Psoas muscle (tissue), 8 donors: ENCODE measurements around the gene ATF2. TPM values are rescaled to one million over a fixed set of nuclear protein-coding genes. Genes with fewer than 3 reads are reported as not detected.

Source experiments
- ATAC-seq, 4 donors: fragments of 200-7000 bp; cut with Tn5 transposase; one replicate each; pipeline ENCODE4 v1.9.1; 2020; ENCODE audit warnings: moderate library complexity in 3 of 4, mild to moderate bottlenecking in 2 of 4
- DNase-seq, 2 donors: peaks; one replicate each; pipeline ENCODE4 v3.0.0-alpha.2; 2020
- H3K27ac ChIP-seq: fragments of 200-600 bp; one replicate; pipeline ENCODE4 v1.8.0; 2022
- H3K27me3 ChIP-seq, 3 donors: fragments of 200-600 bp in 1 of 3; one replicate each; pipeline versions ENCODE4 v1.6.1 to v1.8.0; 2013 to 2022; ENCODE audit warnings: low read length in 2 of 3, mild to moderate bottlenecking in 2 of 3, moderate library complexity in 1 of 3; ENCODE audit not compliant: insufficient read depth in 3 of 3
- H3K36me3 ChIP-seq, 2 donors: fragments of 200-600 bp in 1 of 2; one replicate each; pipeline versions ENCODE4 v1.6.1 to v1.8.0; 2013 to 2022; ENCODE audit warnings: low read depth in 1 of 2, mild to moderate bottlenecking in 1 of 2, moderate library complexity in 1 of 2; ENCODE audit not compliant: insufficient read depth in 1 of 2
- H3K4me1 ChIP-seq: fragments of 200-600 bp; one replicate; pipeline ENCODE4 v1.8.0; 2022
- H3K4me3 ChIP-seq: fragments of 200-600 bp; one replicate; pipeline ENCODE4 v1.8.0; 2022; ENCODE audit warnings: mild to moderate bottlenecking
- H3K9me3 ChIP-seq: fragments of 200-600 bp; one replicate; pipeline ENCODE4 v1.8.0; 2022
- WGBS, 3 donors: extraction: QIAGEN DNeasy Blood & Tissue Kit; methylation state at CpG; one replicate each; pipeline versions ENCODE4 v1.1.6 to v1.1.7; 2013; 5-methylcytosine and 5-hydroxymethylcytosine counted together
- intact Hi-C, 2 donors: fragments of 100-400 bp; cut with DNase I; formaldehyde crosslinking; loops; one replicate each; pipeline versions ENCODE4 v1.11.0 to v1.14.2; 2022
- polyA plus RNA-seq, 3 donors: library from polyadenylated mRNA; stranded (reverse); fragments of 200-250 nt; gene quantifications; one replicate each; pipeline ENCODE4 v1.2.3, GENCODE V29; 2013
- total RNA-seq, 4 donors: library from RNA; stranded (reverse); fragmentation: NEBNext Ultra II Directional in 2 of 4; extraction: Animal tissue kit (Norgen Biotek cat#: 25700) in 2 of 4; gene quantifications; one replicate each; pipeline versions ENCODE4 v1.2.1 to v1.2.4, GENCODE V29; 2021 to 2023
- TF ChIP-seq, protein P1 (sequence below): fragments of 200-600 bp; IDR thresholded peaks from one replicate; pipeline ENCODE4 v1.8.0; 2022; ENCODE audit warnings: antibody characterized with exemption
- donor health status: healthy with polysubstance abuse.
- donor health status: DM: no; HTN: no; CAD: no; lungs with moderate emphysema.
- donor health status: Bipolar disorder and iron deficiency.
- donor health status: healthy.
- donor health status: DM: yes; HTN: yes; CAD: no.
- donor health status: DM: no; HTN: no; CAD: no.
- donor health status: DM: no; HTN: no; CAD: no.
- donor health status: DM: yes; HTN: yes; CAD: no.

ATF2 gene
- total and polyA plus RNA-seq, 7 donors: 6.9 to 22.3 (median 18.7) TPM

DNA sequence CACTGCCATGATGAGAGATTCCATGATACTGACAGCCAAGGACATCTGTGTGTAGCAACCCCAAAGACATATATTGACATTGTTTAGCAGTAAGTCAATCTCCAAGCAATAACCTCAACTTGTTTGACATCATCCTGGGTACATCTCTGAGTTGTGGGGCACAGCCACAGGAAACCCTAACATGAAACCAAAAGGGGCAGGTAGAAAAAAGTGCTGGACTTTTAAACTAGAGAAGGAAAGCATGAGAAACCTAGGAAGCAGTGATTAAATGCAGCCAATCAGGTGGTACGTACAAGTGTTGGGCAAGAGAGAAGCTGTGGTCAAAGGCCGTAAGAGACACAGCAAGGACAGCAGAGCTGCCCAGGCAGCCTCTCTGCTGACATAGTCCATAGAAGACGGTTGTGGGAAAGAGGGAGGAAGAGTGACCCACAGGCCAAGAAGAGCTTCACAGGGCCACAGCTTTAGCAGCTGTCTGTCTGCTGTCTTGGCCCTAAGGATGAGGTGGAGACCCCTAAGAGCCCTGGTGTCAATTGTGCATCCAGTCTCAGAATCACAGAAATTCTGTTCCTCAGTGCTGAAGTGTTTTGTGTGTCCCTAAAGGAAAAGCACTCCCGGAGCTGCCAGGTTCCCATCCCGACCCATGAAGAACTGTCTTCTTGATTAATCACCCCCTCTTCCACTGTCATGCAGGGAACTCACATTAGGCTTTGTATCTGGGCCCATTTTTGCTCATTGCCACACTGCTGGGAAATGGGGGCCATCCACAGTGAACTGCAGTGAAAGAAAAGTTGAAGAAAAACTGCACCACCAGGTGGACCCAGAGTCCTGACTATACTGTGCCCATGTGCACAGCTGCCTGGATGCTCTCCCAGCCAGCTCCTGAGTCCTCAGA is 137.4 kb downstream of the ATF2 start:
- TF ChIP-seq, protein P1, sequence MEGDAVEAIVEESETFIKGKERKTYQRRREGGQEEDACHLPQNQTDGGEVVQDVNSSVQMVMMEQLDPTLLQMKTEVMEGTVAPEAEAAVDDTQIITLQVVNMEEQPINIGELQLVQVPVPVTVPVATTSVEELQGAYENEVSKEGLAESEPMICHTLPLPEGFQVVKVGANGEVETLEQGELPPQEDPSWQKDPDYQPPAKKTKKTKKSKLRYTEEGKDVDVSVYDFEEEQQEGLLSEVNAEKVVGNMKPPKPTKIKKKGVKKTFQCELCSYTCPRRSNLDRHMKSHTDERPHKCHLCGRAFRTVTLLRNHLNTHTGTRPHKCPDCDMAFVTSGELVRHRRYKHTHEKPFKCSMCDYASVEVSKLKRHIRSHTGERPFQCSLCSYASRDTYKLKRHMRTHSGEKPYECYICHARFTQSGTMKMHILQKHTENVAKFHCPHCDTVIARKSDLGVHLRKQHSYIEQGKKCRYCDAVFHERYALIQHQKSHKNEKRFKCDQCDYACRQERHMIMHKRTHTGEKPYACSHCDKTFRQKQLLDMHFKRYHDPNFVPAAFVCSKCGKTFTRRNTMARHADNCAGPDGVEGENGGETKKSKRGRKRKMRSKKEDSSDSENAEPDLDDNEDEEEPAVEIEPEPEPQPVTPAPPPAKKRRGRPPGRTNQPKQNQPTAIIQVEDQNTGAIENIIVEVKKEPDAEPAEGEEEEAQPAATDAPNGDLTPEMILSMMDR: peak; percentile 23
- Histone ChIP-seq H3K36me3 (no peaks in the 10 kb centered on the region), H3K27ac (no peak overlapping the region), H3K27me3 (no peaks in the 10 kb centered on the region), H3K9me3 (no peaks in the 10 kb centered on the region), H3K4me3 (no peak overlapping the region), H3K4me1 (no peaks in the 10 kb centered on the region)
- intact Hi-C loops: no loop called here
- DNase-seq (peak in 1 of 2 donors; percentile 53), ATAC-seq (peak in 3 of 4 donors; percentile 39 to 57 (median 43))
- 40 to 76% (median 61%) methylated on average over 4 to 5 of the region's 5 CpGs for WGBS, 3 donors

- peak overlapping the region; percentile 18 for H3K4me3 ChIP-seq
- H3K27ac ChIP-seq: peak overlapping the region; percentile 11
- no peaks in the 10 kb centered on the region for H3K36me3 ChIP-seq
- intact Hi-C loops: no loop called here
- H3K4me1 ChIP-seq: no peaks in the 10 kb centered on the region
- WGBS, 3 donors: 43 to 80% (median 53%) methylated on average over 3 of the region's 3 CpGs
- DNase-seq (no peak), ATAC-seq (peak in 3 of 4 donors; percentile 34 to 52 (median 50))
- no peaks in the 10 kb centered on the region for H3K9me3 ChIP-seq
- no peaks in the 10 kb centered on the region for H3K27me3 ChIP-seq
- TF ChIP-seq, protein P1: no peak
These were observed 140.2 kb downstream of the ATF2 start for GRCh38 chr2:175027755-175028154.

DNA sequence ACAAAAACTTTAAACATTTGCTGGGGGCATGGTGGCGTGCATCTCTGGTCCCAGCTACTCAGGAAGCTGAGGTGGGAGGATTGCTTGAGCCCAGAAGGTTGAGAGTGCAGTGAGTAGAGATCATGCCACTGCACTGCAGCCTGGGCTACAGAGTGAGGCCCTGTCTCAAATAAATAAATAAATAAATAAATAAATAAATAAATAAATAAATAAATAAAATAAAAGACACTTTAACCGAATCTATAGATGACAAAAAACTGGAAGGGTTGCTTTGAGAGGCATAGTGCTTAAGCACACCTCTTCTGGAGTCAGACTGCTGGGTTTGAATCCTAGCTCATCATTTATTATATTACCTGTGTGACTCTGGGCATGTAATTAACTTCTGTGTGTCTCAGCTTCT is 141.6 kb downstream of the ATF2 start:
- ATAC-seq (no peak), DNase-seq (no peak)
- intact Hi-C loops: no loop called here
- WGBS, 3 donors: 88 to 94% (median 90%) methylated on average over 2 of the region's 2 CpGs
- Histone ChIP-seq H3K9me3 (no peaks in the 10 kb centered on the region), H3K4me3 (no peak overlapping the region), H3K36me3 (no peaks in the 10 kb centered on the region), H3K27me3 (no peaks in the 10 kb centered on the region), H3K4me1 (no peaks in the 10 kb centered on the region), H3K27ac (no peak overlapping the region)
- TF ChIP-seq, protein P1: no peak

- intact Hi-C loops: no loop called here
- Histone ChIP-seq H3K4me3 (no peak overlapping the region), H3K27me3 (no peaks in the 10 kb centered on the region), H3K27ac (no peak overlapping the region), H3K36me3 (no peaks in the 10 kb centered on the region), H3K4me1 (no peaks in the 10 kb centered on the region), H3K9me3 (no peaks in the 10 kb centered on the region)
- ATAC-seq (no peak), DNase-seq (no peak)
- TF ChIP-seq, protein P1: no peak
- WGBS, 3 donors: 93 to 97% (median 96%) methylated on average over 1 of the region's 1 CpG
These were observed 142.1 kb downstream of the ATF2 start for GRCh38 chr2:175025946-175026345.
